PC-3 (cell line): ENCODE data around the gene TRDN. TPM values are rescaled to one million over a fixed set of nuclear protein-coding genes. Genes with fewer than 3 reads are reported as not detected.

ENCODE experiments used
- ATAC-seq: fragments of 200-7000 bp; cut with Tn5 transposase; 2 replicates; pipeline ENCODE4 v1.9.1; 2020; ENCODE audit warnings: mild to moderate bottlenecking, moderate library complexity
- BruUV-seq: library from RNA; stranded (reverse); fragments of 400-500 nt; replicated peaks from 2 replicates; lab custom pipeline; 2021; lab: Mats Ljungman, UMichigan
- CTCF ChIA-PET: fragments of 300-600 bp; sonication (Branson Sonifier 250); formaldehyde crosslinking; loops from one replicate; lab custom pipeline; 2022; ENCODE audit warnings: antibody characterized with exemption; lab: Charles Lee
- POLR2A ChIA-PET: fragments of 300-600 bp; sonication (Branson Sonifier 250); formaldehyde crosslinking; loops from one replicate; lab custom pipeline; 2022; ENCODE audit warnings: antibody characterized with exemption; ENCODE audit not compliant: unreplicated experiment; lab: Charles Lee
- DNase-seq: peaks from one replicate; pipeline ENCODE4 v3.0.0-alpha.2; 2015
- H2AFZ ChIP-seq: fragments of 300-600 bp; sonication (generic); 2 replicates; pipeline ENCODE4 v1.6.0; 2016; ENCODE audit warnings: antibody characterized with exemption, low read length
- H3F3A ChIP-seq: fragments of 300-600 bp; sonication (generic); one replicate; pipeline ENCODE4 v1.6.0; 2017; ENCODE audit warnings: antibody characterized with exemption, low read length, control low read depth, mild to moderate bottlenecking; ENCODE audit not compliant: unreplicated experiment
- H3K27ac ChIP-seq: fragments of 300-600 bp; sonication (generic); 2 replicates; pipeline ENCODE4 v1.5.1; 2016; ENCODE audit warnings: mild to moderate bottlenecking, low read length
- H3K27me3 ChIP-seq: fragments of 300-600 bp; sonication (generic); 2 replicates; pipeline ENCODE4 v1.6.1; 2016; ENCODE audit warnings: low read length, mixed read lengths
- H3K36me3 ChIP-seq: fragments of 300-600 bp; sonication (generic); 2 replicates; pipeline ENCODE4 v1.6.1; 2016; ENCODE audit warnings: low read depth, mixed run types, low read length, mixed read lengths
- H3K4me1 ChIP-seq: fragments of 300-600 bp; sonication (generic); 2 replicates; pipeline ENCODE4 v1.5.1; 2016; ENCODE audit warnings: low read length; ENCODE audit not compliant: insufficient read depth
- H3K4me2 ChIP-seq: fragments of 300-600 bp; sonication (generic); 2 replicates; pipeline ENCODE4 v1.6.0; 2016; ENCODE audit warnings: low read length
- H3K4me3 ChIP-seq: fragments of 300-600 bp; sonication (generic); 2 replicates; pipeline ENCODE4 v1.5.1; 2016; ENCODE audit warnings: mild to moderate bottlenecking, low read length, mixed read lengths
- H3K79me2 ChIP-seq: fragments of 300-600 bp; sonication (generic); 2 replicates; pipeline ENCODE4 v1.6.1; 2017; ENCODE audit warnings: low read length, mixed read lengths
- H3K9ac ChIP-seq: fragments of 300-600 bp; sonication (generic); 2 replicates; pipeline ENCODE4 v1.6.0; 2016; ENCODE audit warnings: mild to moderate bottlenecking, low read length
- H3K9me2 ChIP-seq: fragments of 300-600 bp; sonication (generic); replicated peaks from 2 replicates; pipeline ENCODE4 v1.6.1; 2016; ENCODE audit warnings: mixed run types, low read length, mixed read lengths
- H3K9me3 ChIP-seq: fragments of 300-600 bp; sonication (generic); 2 replicates; pipeline ENCODE4 v1.6.1; 2016; ENCODE audit warnings: low read length, mixed read lengths
- H4K20me1 ChIP-seq: fragments of 300-600 bp; sonication (generic); 2 replicates; pipeline ENCODE4 v1.6.1; 2016; ENCODE audit warnings: low read length, mixed read lengths
- EZH2 ChIP-seq: fragments of 300-600 bp; sonication (generic); IDR thresholded peaks from one replicate; pipeline ENCODE4 v1.6.1; 2017; ENCODE audit warnings: antibody characterized with exemption, mild to moderate bottlenecking, low read length; ENCODE audit not compliant: unreplicated experiment
- EZH2phosphoT487 ChIP-seq: fragments of 300-600 bp; sonication (generic); IDR thresholded peaks from 2 replicates; pipeline ENCODE4 v1.6.1; 2018; ENCODE audit warnings: mild to moderate bottlenecking, antibody characterized with exemption, low read length, borderline replicate concordance
- intact Hi-C: fragments of 100-400 bp; cut with micrococcal nuclease; formaldehyde crosslinking; loops from 2 replicates; pipeline ENCODE4 v1.9.0; 2023
- total RNA-seq: library from RNA; depleted of rRNA; stranded (reverse); fragments of >200 nt; gene quantifications from 2 replicates; pipeline ENCODE4 v1.2.3, GENCODE V29; 2014
- TF ChIP-seq, protein P1 (sequence below): fragments of 300-600 bp; sonication (generic); conservative IDR thresholded peaks from 2 replicates; pipeline ENCODE4 v1.5.1; 2017; ENCODE audit warnings: antibody characterized with exemption, low read depth, mild to moderate bottlenecking, low read length

Gene TRDN
- total RNA-seq, 1 experiment from 2014 or later, result not detected

DNA sequence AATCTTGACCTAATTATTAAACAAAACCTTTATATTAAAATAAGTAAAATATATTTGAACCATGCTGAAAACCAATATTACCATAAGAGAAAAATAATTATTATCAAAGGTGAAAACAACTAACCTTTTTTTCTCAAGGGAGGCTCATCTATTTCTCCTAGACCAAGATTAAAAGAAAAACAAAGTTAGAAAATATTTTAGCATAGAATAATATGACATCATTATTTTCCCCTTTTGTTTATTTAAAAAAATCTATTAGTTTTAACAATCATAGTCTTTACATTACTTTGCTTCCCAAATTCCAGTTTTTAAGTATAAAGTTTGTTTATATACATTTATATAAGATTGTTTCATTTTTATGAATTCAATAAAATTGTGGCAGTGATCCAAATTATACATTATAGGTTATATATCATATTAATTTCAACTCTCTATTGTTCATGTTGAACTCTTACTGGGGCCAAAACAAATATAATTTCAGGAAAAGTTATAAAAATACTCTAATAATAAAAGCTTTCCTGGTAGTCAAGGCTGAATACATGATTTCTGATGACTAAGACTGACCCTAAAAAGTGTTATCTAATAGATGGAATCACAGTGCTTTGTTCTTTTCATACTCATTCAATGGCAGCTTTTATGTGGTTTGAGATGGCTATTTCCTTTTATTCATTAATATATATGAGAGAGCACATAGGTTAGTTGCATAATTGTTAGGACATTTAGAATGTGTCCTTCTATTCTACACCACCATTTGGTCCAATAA, 89.4 kb downstream of the TRDN start:
- no peaks in the 10 kb centered on the region for H4K20me1 ChIP-seq
- no peaks in the 10 kb centered on the region for H3K9me2 ChIP-seq
- H3K4me1 ChIP-seq, result no peaks in the 10 kb centered on the region
- no peak overlapping the region for H3K4me2 ChIP-seq
- no peaks in the 10 kb centered on the region for H3K36me3 ChIP-seq
- no peaks in the 10 kb centered on the region for H3K27me3 ChIP-seq
- DNase-seq (no peak), ATAC-seq (no peak)
- ChIA-PET POLR2A (no interaction called here), CTCF (no interaction called here)
- H2AFZ ChIP-seq, result no peak overlapping the region
- no peaks in the 10 kb centered on the region for H3K9me3 ChIP-seq
- no peak overlapping the region for H3K27ac ChIP-seq
- no TSS peak for BruUV-seq
- H3F3A ChIP-seq, result no peaks in the 10 kb centered on the region
- TF ChIP-seq EZH2 (no peak), EZH2phosphoT487 (no peak)
- TF ChIP-seq, protein P1, sequence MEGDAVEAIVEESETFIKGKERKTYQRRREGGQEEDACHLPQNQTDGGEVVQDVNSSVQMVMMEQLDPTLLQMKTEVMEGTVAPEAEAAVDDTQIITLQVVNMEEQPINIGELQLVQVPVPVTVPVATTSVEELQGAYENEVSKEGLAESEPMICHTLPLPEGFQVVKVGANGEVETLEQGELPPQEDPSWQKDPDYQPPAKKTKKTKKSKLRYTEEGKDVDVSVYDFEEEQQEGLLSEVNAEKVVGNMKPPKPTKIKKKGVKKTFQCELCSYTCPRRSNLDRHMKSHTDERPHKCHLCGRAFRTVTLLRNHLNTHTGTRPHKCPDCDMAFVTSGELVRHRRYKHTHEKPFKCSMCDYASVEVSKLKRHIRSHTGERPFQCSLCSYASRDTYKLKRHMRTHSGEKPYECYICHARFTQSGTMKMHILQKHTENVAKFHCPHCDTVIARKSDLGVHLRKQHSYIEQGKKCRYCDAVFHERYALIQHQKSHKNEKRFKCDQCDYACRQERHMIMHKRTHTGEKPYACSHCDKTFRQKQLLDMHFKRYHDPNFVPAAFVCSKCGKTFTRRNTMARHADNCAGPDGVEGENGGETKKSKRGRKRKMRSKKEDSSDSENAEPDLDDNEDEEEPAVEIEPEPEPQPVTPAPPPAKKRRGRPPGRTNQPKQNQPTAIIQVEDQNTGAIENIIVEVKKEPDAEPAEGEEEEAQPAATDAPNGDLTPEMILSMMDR, result no peak
- H3K9ac ChIP-seq, result no peak overlapping the region
- H3K79me2 ChIP-seq, result no peaks in the 10 kb centered on the region
- intact Hi-C loops, result no loop called here
- H3K4me3 ChIP-seq, result no peak overlapping the region

DNA sequence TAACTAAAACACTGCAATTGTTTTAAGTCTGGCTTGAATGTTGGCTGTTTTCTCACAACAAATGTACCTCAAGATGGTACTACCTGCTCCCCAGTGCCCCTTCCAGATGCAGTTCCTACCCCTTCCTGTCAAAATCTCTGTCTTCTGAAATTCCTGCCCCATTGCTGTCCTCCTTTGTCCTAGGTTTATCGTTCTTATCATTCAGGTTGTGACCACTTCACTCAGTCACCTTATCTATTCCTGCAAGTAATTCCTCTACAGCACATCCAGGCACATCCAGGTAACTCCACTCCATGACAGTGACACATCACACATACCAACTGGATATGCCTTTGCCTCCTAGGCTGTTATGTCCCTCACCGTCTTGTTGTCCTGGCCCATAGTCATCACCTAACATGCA, 90.2 kb downstream of the TRDN start:
- Histone ChIP-seq H3K4me3 (no peak overlapping the region), H3K9me3 (no peaks in the 10 kb centered on the region), H3K27ac (no peak overlapping the region), H3K4me2 (no peak overlapping the region), H4K20me1 (no peaks in the 10 kb centered on the region), H3K9ac (no peak overlapping the region), H3F3A (no peaks in the 10 kb centered on the region), H3K27me3 (no peaks in the 10 kb centered on the region), H3K36me3 (no peaks in the 10 kb centered on the region), H3K9me2 (no peaks in the 10 kb centered on the region), H3K4me1 (no peaks in the 10 kb centered on the region), H3K79me2 (no peaks in the 10 kb centered on the region), H2AFZ (no peak overlapping the region)
- no peak for DNase-seq
- POLR2A ChIA-PET, result no interaction called here
- CTCF ChIA-PET, result no interaction called here
- TF ChIP-seq EZH2, result no peak
- TF ChIP-seq EZH2phosphoT487, result no peak
- TF ChIP-seq, protein P1, result no peak
- ATAC-seq, result no peak
- BruUV-seq, result no TSS peak
- intact Hi-C loops, result no loop called here

DNA sequence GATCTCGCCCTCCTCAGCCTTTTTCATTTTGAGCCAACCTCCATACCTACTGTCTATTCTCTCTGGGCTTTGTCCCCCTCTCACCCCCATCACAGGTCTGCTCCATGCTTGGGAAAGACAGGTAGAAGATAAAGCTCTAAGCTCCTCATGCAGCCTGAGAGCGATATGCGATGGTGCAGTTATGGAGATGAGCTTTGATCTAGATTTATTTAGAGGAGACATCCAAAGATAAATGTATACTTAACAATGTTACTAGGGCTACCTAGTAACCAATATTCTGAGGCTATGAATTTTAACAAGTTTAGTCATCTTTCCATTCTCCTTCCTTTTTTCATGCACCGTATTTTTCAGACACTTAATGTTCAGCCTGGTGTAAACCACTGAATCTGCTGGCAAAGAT, 95.3 kb downstream of the TRDN start:
- POLR2A ChIA-PET, result no interaction called here
- H3K79me2 ChIP-seq, result no peaks in the 10 kb centered on the region
- H3K27me3 ChIP-seq, result no peaks in the 10 kb centered on the region
- no peak for DNase-seq
- H3K4me2 ChIP-seq, result no peak overlapping the region
- H3F3A ChIP-seq, result no peaks in the 10 kb centered on the region
- ATAC-seq, result no peak
- BruUV-seq, result no TSS peak
- H3K4me1 ChIP-seq, result no peaks in the 10 kb centered on the region
- no peak overlapping the region for H3K27ac ChIP-seq
- H3K9ac ChIP-seq, result no peak overlapping the region
- no peaks in the 10 kb centered on the region for H3K9me2 ChIP-seq
- intact Hi-C loops, result no loop called here
- no peak overlapping the region for H3K4me3 ChIP-seq
- no peaks in the 10 kb centered on the region for H4K20me1 ChIP-seq
- H3K36me3 ChIP-seq, result no peaks in the 10 kb centered on the region
- no peaks in the 10 kb centered on the region for H3K9me3 ChIP-seq
- no peak overlapping the region for H2AFZ ChIP-seq
- CTCF ChIA-PET, result no interaction called here
- TF ChIP-seq, protein P1, result no peak
- TF ChIP-seq EZH2phosphoT487, result no peak
- TF ChIP-seq EZH2, result no peak
